HFFc6 (cell line): ENCODE results near the gene REN. TPM values are rescaled to one million over a fixed set of nuclear protein-coding genes. Genes with fewer than 3 reads are reported as not detected.

ENCODE experiments used
- DNase-seq: peaks from one replicate; pipeline ENCODE4 v3.0.0-alpha.2; 2018
- H3K27ac Mint-ChIP-seq: 2 replicates; pipeline ENCODE4 v1.8.0; 2020; ENCODE audit warnings: mild to moderate bottlenecking, mixed read lengths
- H3K27me3 Mint-ChIP-seq: 2 replicates; pipeline ENCODE4 v1.8.0; 2021; ENCODE audit warnings: mild to moderate bottlenecking, moderate library complexity, mixed read lengths; ENCODE audit not compliant: insufficient read depth
- H3K36me3 Mint-ChIP-seq: 2 replicates; pipeline ENCODE4 v1.8.0; 2021; ENCODE audit warnings: low read depth, mixed read lengths
- H3K4me1 Mint-ChIP-seq: 2 replicates; pipeline ENCODE4 v1.8.0; 2020; ENCODE audit warnings: low read depth, mixed read lengths
- H3K4me3 Mint-ChIP-seq: 2 replicates; pipeline ENCODE4 v1.8.0; 2020; ENCODE audit warnings: mild to moderate bottlenecking, moderate library complexity, mixed read lengths
- H3K9me3 Mint-ChIP-seq: 2 replicates; pipeline ENCODE4 v1.8.0; 2020; ENCODE audit warnings: mild to moderate bottlenecking, mixed read lengths
- CTCF ChIP-seq: fragments of 200-600 bp; sonication (generic); IDR thresholded peaks from 2 replicates; pipeline ENCODE4 v1.5.0; 2021; ENCODE audit warnings: antibody characterized with exemption, mild to moderate bottlenecking
- total RNA-seq, 6 experiments: library from RNA; stranded (reverse); fragmentation: NEBNext Ultra II Directional; extraction: Animal tissue kit (Norgen Biotek cat#: 25700); gene quantifications; 2 replicates in 1 of 6; 3 replicates in 5 of 6; pipeline ENCODE4 v1.2.3, GENCODE V29; 2021

REN gene
- total RNA-seq, 6 experiments from 2014 or later = 0.17 to 0.39 (median 0.34) TPM; not detected in 1

GRCh38 chr1:204139088-204139487 lies 27.0 kb downstream of the REN start:
- DNase-seq = no peak
- Mint-ChIP-seq H3K27ac (no peak overlapping the region), H3K27me3 (peaks cover 14% of the 10 kb centered on the region), H3K9me3 (no peaks in the 10 kb centered on the region), H3K4me1 (no peaks in the 10 kb centered on the region), H3K36me3 (peaks cover 4% of the 10 kb centered on the region; the same call in 1 of the 2 replicates), H3K4me3 (no peak overlapping the region)
- TF ChIP-seq CTCF = no peak

- Mint-ChIP-seq H3K27ac (no peak overlapping the region), H3K36me3 (peaks cover 4% of the 10 kb centered on the region; the same call in 1 of the 2 replicates), H3K9me3 (no peaks in the 10 kb centered on the region), H3K27me3 (peaks cover 12% of the 10 kb centered on the region), H3K4me1 (peaks cover 6% of the 10 kb centered on the region), H3K4me3 (no peak overlapping the region)
- no peak for DNase-seq
- TF ChIP-seq CTCF = no peak
These were observed 29.3 kb downstream of the REN start for GRCh38 chr1:204136814-204137213.

- Mint-ChIP-seq H3K4me1 (peaks cover 28% of the 10 kb centered on the region), H3K4me3 (no peak overlapping the region), H3K36me3 (peaks cover 4% of the 10 kb centered on the region; the same call in 1 of the 2 replicates), H3K9me3 (no peaks in the 10 kb centered on the region), H3K27ac (no peak overlapping the region), H3K27me3 (peaks cover 5% of the 10 kb centered on the region)
- no peak for TF ChIP-seq CTCF
- DNase-seq = no peak
These were observed 32.0 kb downstream of the REN start for GRCh38 chr1:204134103-204134502.

GRCh38 chr1:204132718-204133117 lies 33.4 kb downstream of the REN start:
- H3K27me3 Mint-ChIP-seq = peaks cover 5% of the 10 kb centered on the region; the same call in 1 of the 2 replicates
- no peak overlapping the region for H3K4me3 Mint-ChIP-seq
- no peaks in the 10 kb centered on the region for H3K9me3 Mint-ChIP-seq
- no peaks in the 10 kb centered on the region for H3K36me3 Mint-ChIP-seq
- H3K27ac Mint-ChIP-seq = no peak overlapping the region; the same call in 1 of the 2 replicates
- TF ChIP-seq CTCF = no peak
- no peak for DNase-seq
- H3K4me1 Mint-ChIP-seq = peaks cover 40% of the 10 kb centered on the region

- Mint-ChIP-seq H3K27me3 (peaks cover 5% of the 10 kb centered on the region; the same call in 1 of the 2 replicates), H3K36me3 (no peaks in the 10 kb centered on the region), H3K27ac (peak overlapping the region; percentile 42; the same call in 1 of the 2 replicates), H3K9me3 (no peaks in the 10 kb centered on the region), H3K4me1 (peaks cover 48% of the 10 kb centered on the region), H3K4me3 (no peak overlapping the region)
- TF ChIP-seq CTCF = no peak
- no peak for DNase-seq
These were observed 34.2 kb downstream of the REN start for GRCh38 chr1:204131978-204132377.
